ENCODE results near the gene PDLIM4.

DNA sequence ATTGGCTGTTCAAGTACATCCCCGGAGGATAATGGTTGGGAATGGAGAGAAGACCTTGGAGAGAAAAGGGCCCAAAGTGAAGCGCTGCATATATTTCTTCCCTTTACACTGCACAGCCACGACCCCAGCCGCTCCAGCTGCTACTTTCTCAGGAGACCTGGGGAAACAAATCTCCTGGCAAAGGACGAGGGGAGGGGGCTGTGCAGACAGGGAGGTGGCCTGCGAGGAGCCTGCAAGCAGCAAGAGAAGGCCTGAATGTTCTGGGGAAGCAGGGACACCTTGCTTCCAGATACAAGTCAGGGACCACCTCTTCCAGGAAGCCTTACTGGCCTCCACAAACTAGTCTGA is 739 bp upstream of the PDLIM4 start:
- TF ChIP-seq, protein P1, sequence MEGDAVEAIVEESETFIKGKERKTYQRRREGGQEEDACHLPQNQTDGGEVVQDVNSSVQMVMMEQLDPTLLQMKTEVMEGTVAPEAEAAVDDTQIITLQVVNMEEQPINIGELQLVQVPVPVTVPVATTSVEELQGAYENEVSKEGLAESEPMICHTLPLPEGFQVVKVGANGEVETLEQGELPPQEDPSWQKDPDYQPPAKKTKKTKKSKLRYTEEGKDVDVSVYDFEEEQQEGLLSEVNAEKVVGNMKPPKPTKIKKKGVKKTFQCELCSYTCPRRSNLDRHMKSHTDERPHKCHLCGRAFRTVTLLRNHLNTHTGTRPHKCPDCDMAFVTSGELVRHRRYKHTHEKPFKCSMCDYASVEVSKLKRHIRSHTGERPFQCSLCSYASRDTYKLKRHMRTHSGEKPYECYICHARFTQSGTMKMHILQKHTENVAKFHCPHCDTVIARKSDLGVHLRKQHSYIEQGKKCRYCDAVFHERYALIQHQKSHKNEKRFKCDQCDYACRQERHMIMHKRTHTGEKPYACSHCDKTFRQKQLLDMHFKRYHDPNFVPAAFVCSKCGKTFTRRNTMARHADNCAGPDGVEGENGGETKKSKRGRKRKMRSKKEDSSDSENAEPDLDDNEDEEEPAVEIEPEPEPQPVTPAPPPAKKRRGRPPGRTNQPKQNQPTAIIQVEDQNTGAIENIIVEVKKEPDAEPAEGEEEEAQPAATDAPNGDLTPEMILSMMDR (IDR thresholded peaks at IDR 0.05; ENCODE audit: low read depth, low read length, poor library complexity, severe bottlenecking) = no peak
- no peak for TF ChIP-seq EZH2phosphoT487 (IDR thresholded peaks at IDR 0.05; ENCODE audit: borderline replicate concordance, low read length)
